HG02884 (cell line): Measurements from ENCODE around the gene AGL.
"Not testable (repeated sequence)": the region's sequence is repeated elsewhere in the genome, so short reads cannot be mapped to it uniquely, and the experiment has no call there.

Source experiments
- ATAC-seq: cut with Tn5 transposase; IDR thresholded peaks from one replicate; pipeline ENCODE4 v1.9.1; 2021; ENCODE audit warnings: mild to moderate bottlenecking, moderate library complexity; ENCODE audit not compliant: unreplicated experiment

AGL gene

DNA sequence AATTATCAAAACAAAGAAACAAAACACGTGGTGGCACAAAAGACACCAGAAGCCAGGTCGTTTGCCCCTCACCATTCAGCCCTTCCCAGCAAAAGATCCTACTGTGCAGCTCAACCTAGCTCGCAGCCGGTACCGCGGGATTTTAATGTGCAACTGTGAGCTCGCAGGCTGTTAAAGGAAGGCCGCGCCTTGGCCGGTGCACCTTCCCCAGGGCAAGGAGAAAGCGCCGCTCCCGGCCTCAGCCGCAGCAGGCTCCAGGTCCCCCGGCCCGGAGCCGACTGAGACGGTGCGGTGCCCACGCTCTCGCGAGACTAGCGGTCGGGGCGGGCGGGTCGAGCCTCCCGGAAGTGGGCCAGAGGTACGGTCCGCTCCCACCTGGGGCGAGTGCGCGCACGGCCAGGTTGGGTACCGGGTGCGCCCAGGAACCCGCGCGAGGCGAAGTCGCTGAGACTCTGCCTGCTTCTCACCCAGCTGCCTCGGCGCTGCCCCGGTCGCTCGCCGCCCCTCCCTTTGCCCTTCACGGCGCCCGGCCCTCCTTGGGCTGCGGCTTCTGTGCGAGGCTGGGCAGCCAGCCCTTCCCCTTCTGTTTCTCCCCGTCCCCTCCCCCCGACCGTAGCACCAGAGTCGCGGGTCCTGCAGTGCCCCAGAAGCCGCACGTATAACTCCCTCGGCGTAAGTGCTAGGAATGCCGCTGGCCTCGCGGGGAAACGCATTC lies at the start of gene AGL:
AGL (plus strand) TSS at position 618 of the 715 bp plus-strand sequence. CDS start 682 bp downstream, outside the sequence.
- peak; percentile 97 for ATAC-seq

DNA sequence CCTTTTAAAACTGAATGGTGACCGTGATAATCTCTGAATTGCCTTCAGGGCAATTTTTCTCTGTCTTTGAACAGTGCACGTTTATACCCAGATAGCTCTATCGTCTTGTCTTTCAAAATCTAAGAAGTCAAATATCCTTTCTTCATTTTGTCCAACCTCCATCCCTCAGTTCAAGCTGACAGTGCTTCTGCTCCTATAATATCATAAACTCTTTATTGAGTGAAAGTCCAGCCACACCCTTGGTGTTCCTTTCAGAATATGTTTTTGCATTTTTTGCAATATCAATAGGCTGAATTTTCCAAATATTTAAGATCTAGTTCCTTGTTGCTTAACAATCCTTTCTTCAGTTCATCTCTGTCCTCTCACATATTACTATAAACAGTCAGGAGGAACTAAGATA lies 48.6 kb upstream of the AGL start:
- no peak for ATAC-seq

- no peak for ATAC-seq
Observed at GRCh38 chr1:99806882-99807281, 43.3 kb upstream of the AGL start.

DNA sequence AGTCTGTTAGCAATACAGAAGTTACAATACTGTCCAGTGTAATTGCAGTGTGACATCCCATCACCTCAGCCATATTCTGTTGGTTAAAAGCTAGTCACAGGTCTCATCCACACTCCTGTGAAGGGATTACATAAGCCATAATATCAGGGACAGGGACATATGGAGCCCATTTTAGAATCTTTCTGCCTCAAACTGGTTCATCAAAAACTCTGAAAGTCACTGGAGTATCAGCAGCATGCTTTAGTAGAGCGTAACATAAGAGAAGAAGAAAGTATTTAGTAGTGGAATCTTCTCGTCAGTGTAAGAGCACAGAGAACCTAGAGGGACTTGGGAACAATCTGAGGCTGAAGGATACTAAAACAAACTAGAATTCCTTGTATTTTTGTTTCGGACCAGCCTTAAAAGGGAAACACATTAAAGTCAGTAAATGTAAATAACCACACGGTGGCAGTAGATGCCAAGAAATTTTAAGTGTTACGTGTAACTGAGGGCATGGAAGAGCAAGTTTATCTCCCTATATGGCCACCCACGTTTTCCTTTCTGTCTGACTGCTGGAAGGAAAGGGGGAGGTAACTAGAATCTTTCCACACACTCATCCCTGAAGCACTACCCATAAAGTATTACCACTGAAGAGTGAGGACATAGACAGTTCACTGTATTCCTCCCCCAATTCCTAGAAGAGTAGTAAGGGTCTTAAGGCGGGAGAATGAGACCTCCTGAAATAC lies 41.6 kb upstream of the AGL start:
- ATAC-seq: peak; percentile 88

DNA sequence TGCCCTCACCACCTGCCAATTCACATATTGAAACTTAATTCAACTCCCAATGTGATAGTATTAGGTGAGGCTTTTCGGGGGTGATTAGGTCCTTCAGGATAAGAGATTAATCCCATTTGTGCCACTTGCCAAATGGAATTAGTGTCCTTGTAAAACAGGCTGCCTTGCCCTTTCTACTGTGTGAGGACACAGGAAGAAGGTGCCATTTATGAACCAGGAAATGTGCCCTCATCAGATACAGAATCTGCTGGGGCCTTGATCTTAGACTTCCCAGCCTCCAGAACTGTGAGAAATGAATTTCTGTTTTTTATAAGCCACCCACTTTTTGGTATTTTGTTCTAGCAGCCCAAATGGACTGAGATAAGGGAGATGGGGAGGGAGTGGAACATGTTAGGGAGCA lies 39.1 kb upstream of the AGL start:
- no peak for ATAC-seq

- ATAC-seq: no peak
Observed at GRCh38 chr1:99811747-99812146, 38.4 kb upstream of the AGL start.

- ATAC-seq: no peak
Observed at GRCh38 chr1:99814373-99814900, 35.7 kb upstream of the AGL start.

DNA sequence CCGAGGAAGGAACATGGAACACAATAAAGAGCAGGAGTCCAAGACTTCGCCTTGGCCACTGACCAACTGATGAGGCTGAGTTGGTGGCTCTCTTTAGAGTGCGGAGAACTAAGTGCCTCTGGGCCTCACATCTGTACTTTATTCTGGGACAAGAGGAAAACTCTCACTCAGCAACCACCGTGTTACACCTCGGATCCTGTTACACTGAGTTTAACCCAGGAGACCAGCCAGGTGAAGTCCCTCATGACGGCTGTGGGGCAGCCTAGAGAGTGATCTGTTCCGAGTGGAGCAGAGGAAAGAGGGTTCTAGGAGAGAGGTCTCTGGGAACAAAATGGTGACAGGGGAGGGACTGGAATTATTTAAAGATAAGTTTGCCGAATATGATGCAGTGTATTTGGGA lies 33.5 kb upstream of the AGL start:
- ATAC-seq: no peak

DNA sequence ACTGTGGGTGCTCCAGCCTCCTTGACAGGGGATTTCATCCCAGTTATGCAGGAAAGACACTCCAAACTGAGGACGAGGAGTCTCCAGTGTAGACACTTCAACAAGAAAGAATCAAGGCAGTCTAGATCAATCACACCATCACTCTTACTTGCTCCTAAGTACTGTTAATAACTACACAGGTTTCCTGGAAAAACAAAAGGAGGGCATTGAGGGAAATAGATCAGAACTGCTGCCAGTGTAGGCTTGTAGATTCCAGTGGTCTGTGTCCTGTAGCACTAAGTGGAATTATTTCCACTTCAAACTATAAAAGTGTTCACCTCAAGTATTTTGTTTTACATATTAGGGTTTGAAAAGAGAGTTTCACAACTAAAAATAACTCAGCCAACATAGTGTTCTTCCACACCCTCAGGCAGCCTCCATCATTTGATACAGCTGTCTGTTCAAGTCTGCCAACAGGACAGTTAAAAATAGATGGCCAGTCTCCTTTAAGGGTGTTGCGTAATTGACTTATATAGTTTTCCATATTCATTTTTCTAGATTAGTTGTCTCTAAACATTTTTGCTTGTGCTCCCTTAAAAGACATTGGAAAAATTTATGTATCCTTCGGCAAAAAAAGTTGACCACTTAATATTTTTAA lies 32.0 kb upstream of the AGL start:
- ATAC-seq: no peak

GRCh38 chr1:99820546-99820945 lies 29.6 kb upstream of the AGL start:
- ATAC-seq: peak; percentile 85

DNA sequence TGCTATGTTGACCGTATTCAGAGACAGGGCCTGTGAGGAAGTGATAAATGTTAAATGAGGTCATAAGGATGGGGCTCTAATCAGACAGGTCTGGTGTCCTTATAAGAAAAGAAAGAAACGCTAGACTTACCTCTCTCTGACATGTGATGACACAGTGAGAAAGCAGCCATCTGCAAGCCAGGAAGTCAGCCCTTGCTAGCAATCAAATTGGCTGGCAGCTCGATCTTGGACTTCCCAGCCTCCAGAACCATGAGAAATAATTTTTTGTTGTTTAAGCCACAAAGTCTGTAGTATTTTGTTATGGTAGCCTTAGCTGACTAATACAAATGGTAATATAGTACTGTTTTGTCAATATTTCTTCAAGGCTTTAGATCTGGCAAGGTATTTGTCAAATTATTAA lies 25.1 kb upstream of the AGL start:
- ATAC-seq: no peak

DNA sequence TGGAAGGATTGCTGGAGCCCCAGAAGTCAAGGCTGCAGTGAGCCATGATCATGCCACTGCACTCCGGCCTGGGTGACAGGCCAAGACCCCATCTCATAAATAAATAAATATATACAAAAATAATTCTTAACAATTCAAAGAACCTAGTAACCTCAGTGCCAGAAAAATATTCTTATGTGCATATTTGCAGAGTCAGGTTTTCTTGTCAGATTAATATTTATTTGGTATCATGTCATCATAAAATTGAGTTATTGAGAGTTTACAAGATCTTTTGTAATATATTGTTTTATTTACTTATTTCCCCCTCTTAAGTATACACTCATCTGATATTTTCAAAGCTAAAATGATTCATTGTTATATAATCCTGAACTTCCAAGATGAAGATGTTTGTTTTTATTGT lies 24.5 kb upstream of the AGL start:
- no peak for ATAC-seq

- no peak for ATAC-seq
Observed at GRCh38 chr1:99827970-99828369, 22.2 kb upstream of the AGL start.

DNA sequence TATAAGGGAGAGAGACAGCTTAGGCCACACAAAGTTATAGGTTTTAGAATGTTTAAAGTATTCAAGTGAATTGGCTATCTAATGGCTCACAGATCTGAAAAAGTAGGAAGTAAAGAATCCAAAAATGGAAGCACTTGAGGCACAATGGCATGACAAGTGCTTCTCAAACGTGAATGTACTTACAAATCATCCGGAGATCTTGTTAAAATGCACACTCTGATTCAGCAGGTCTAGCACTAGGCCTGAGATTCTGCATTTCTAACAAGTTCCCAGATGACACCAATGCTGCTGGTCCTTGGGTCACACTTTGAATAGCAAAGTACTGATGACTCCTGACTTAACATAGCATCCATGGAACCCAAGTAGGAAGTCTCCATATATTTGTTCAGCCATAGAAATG lies 20.9 kb upstream of the AGL start:
- no peak for ATAC-seq

DNA sequence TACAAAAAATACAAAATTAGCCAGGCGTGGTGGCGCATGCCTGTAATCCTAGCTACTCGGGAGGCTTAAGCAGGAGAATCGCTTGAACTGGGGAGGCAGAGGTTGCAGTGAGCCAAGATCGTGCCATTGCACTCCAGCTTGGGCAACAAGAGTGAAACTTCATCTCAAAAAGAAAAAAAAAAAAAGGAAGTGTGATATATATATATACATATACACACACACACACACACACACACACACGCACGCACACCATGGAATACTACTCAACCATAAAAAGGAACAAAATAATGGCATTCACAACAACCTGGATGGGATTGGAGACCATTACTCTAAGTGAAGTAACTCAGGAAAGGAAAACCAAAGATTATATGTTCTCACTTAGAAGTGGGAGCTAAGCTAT lies 16.2 kb upstream of the AGL start:
- not testable (repeated sequence) for ATAC-seq

DNA sequence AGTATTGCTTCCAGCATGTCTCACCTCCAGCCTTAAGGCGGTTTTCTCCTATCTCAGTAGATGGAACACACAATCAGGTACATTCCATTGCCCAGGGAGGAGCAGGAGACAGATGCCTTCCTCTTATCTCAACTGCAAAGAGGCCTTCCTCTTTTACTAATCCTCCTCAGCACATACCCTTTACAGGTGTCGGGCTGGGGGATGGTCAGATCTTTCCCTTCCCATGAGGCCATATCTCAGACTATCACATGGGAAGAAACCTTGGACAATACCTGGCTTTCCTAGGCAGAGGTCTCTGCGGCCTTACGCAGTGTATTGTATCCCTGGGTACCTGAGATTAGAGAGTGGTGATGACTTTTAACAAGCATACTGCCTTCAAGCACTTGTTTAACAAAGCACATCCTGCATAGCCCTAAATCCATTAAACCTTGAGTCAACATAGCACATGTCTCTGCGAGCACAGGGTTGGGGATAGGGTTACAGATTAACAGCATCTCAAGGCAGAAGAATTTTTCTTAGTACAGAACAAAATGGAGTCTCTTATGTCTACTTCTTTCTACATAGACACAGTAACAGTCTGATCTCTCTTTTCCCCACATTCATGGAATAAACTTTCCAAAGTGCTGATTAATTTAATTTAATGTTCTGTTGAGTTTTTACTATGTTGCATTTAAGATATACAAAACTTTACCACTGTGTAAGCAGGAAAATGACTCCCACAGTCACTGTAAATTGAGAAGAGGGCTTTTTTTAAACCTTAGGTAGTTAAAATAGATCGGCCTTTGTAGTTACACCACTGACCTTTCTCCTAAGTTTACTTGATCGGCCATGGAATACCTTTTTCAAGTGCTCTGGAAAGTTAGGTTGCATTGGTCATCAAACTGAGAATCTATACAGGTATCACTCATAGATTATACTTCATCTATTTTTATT lies 13.7 kb upstream of the AGL start:
- not testable (repeated sequence) for ATAC-seq

- not testable (repeated sequence) for ATAC-seq
Observed at GRCh38 chr1:99840353-99840752, 9.8 kb upstream of the AGL start.

DNA sequence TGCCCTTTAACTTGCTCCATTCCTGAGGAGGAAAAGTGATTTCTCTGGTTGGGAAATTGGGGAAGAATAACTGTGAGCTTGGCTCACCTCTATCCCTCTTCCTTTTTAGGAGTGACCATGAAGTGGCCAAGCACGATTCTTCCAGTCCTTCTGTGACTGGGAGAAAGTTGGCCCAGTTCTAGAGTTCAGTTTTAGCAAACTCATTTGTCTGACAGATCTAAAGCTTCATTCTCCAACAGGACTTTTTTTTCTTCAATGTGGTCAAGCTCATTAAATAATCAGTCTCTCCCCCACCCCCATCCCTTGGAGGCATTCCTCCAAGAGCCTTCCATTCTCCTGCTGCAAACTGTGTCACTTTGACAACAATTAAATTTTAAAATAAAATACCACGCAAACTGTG lies 6.4 kb upstream of the AGL start:
- ATAC-seq: no peak

GRCh38 chr1:99845201-99845600 lies 5.0 kb upstream of the AGL start:
- not testable (repeated sequence) for ATAC-seq

- ATAC-seq: peak; percentile 2
Observed at GRCh38 chr1:99849413-99849743, 783 bp upstream of the AGL start.
